SU-DHL-6 (cell line): Measurements from ENCODE around the gene RHBDF2.

ENCODE experiments used
- CTCF ChIP-seq: fragments of 200-600 bp; sonication (generic); IDR thresholded peaks from one replicate; pipeline ENCODE4 v1.5.1; 2017; ENCODE audit warnings: antibody characterized with exemption, mild to moderate bottlenecking, low read length, moderate library complexity; ENCODE audit not compliant: insufficient read depth, poor library complexity, severe bottlenecking
- EZH2phosphoT487 ChIP-seq: fragments of 200-600 bp; sonication (generic), shearing (Covaris generic); conservative IDR thresholded peaks from 2 replicates; pipeline ENCODE4 v1.6.1; 2018; ENCODE audit warnings: mild to moderate bottlenecking, antibody characterized with exemption, low read length, moderate library complexity, mixed read lengths

DNA sequence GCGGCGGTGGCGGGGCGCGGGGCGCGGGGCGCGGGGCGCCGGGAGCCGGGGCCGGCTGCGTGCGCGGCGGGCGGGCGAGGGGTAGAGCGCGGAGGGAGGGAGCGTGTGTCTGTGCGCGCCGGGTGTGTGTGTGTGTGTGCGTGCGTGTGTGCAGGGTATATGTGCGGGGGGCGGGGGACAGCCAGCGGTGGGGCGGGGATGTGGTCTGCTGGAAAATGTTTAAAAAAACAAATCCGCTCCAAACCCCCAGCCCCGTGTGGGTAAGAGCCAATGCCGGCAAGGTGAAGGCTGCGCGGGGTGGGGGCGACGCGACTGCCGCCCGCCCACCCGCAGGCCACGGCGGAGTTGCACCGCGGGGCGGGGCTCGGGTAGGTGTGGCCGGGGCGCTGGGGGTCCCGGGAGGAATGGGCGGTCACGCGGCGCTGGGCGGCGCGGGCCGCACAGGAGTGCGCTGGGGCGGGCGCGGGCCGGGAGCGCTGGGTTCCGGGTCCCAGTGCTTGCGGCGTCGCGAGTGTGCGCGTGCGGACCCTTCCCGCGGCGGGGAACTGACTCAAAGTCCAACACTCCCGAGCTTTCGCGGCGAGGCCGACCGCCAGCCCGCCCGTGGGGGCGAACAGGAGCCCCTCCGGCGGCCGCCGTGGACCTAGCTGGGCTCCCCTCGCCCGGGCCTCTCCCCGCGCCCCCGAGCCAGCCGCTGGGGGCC, 36.5 kb upstream of the RHBDF2 start, which contains the start of gene CYGB:
- TF ChIP-seq CTCF: no peak
- TF ChIP-seq EZH2phosphoT487: no peak
